ENCODE results near the gene SNX3.
"Not testable (repeated sequence)": the region's sequence is repeated elsewhere in the genome, so short reads cannot be mapped to it uniquely, and the experiment has no call there.

The SNX3 gene

GRCh38 chr6:108260126-108260808 lies 573 bp downstream of the SNX3 start:
- DNase-seq: peak; percentile 54

GRCh38 chr6:108254433-108255410 lies 6.1 kb downstream of the SNX3 start:
- no peak for DNase-seq

GRCh38 chr6:108253241-108253640 lies 7.6 kb downstream of the SNX3 start:
- DNase-seq: no peak

- DNase-seq: no peak
Observed at GRCh38 chr6:108252055-108252454, 8.8 kb downstream of the SNX3 start.

GRCh38 chr6:108251252-108251651 lies 9.6 kb downstream of the SNX3 start:
- DNase-seq: no peak

GRCh38 chr6:108250240-108250866 lies 10.5 kb downstream of the SNX3 start:
- DNase-seq: no peak

- no peak for DNase-seq
Observed at GRCh38 chr6:108247965-108248536, 12.8 kb downstream of the SNX3 start.

GRCh38 chr6:108245095-108245494 lies 15.7 kb downstream of the SNX3 start:
- not testable (repeated sequence) for DNase-seq

- no peak for DNase-seq
Observed at GRCh38 chr6:108243836-108244235, 17.0 kb downstream of the SNX3 start.

GRCh38 chr6:108242721-108243120 lies 18.1 kb downstream of the SNX3 start:
- no peak for DNase-seq

GRCh38 chr6:108242259-108242658 lies 18.6 kb downstream of the SNX3 start:
- DNase-seq: no peak

- DNase-seq: no peak
Observed at GRCh38 chr6:108238322-108238721, 22.5 kb downstream of the SNX3 start.

- DNase-seq: no peak
Observed at GRCh38 chr6:108236791-108237190, 24.0 kb downstream of the SNX3 start.

GRCh38 chr6:108235127-108235526 lies 25.7 kb downstream of the SNX3 start:
- DNase-seq: no peak

- no peak for DNase-seq
Observed at GRCh38 chr6:108228416-108228815, 32.4 kb downstream of the SNX3 start.

GRCh38 chr6:108227290-108227689 lies 33.5 kb downstream of the SNX3 start:
- DNase-seq: no peak

GRCh38 chr6:108222504-108222903 lies 38.3 kb downstream of the SNX3 start:
- DNase-seq: no peak

- no peak for DNase-seq
Observed at GRCh38 chr6:108222064-108222463, 38.8 kb downstream of the SNX3 start.

GRCh38 chr6:108211671-108212070 lies 49.2 kb downstream of the SNX3 start:
- no peak for DNase-seq

GRCh38 chr6:108210556-108210955 lies 50.3 kb downstream of the SNX3 start:
- no peak for DNase-seq

- no peak for DNase-seq
Observed at GRCh38 chr6:108209738-108210137, 51.1 kb downstream of the SNX3 start.

- no peak for DNase-seq
Observed at GRCh38 chr6:108207013-108207412, 53.8 kb downstream of the SNX3 start.

Measured in NCI-H345 (cell line).